Midbrain (tissue), 1 donor: Measurements from ENCODE around the gene RNF175.
A peak's percentile ranks its signal among the peaks of the same experiment; 100 is the strongest.
"Not testable (repeated sequence)": the region's sequence is repeated elsewhere in the genome, so short reads cannot be mapped to it uniquely, and the experiment has no call there.

Experiments used
- DNase-seq: peaks from one replicate; lab custom pipeline; 2025; lab: John Stamatoyannopoulos, UW

The RNF175 gene

DNA sequence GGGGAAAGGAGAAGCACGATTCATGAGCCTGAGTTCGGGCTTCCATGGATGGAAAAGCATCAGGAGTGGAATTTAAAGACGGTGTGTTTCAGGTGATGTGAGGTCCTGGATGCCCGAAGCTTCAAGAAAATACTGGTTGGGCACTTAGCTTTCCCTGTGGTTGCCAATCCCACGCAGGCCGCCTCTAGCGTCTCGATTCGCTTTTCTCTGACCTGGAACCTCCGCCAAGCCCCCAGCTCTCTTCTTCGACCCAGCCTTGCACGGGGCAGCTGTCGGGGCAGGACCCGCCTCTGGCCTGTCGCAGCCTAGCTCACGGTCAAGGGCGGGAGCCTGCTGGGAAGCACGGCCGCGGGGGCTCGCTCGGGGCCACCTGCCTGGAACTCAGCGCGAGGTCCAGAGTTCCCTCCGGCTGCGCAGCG, 76.1 kb downstream of the RNF175 start:
- no peak for DNase-seq

- no peak for DNase-seq
Measured at GRCh38 chr4:153679486-153679885, 80.3 kb downstream of the RNF175 start.

GRCh38 chr4:153676984-153677383, 82.8 kb downstream of the RNF175 start:
- DNase-seq = no peak

DNA sequence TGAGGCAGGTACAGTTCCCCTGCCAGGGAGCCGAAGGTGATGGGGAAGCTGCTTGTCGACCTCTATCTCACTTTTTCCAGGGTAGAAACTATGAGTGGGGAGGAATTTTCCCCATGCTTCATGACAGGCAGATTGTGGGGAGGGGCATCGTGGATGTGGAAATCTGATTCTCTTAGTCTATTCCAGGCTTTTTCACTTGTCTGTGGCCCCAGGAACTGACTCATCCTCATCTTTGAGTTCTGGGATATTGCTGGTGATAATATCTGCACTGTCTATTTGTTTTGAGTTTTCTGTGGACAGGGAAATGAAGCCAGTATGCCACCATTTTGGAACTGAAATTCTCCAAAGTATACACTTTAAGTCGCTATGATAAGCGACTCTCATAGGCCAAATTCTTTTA, 83.3 kb downstream of the RNF175 start:
- no peak for DNase-seq

GRCh38 chr4:153669838-153670237, 90.0 kb downstream of the RNF175 start:
- DNase-seq = no peak

- no peak for DNase-seq
Measured at GRCh38 chr4:153668647-153669046, 91.2 kb downstream of the RNF175 start.

- not testable (repeated sequence) for DNase-seq
Measured at GRCh38 chr4:153666505-153666904, 93.3 kb downstream of the RNF175 start.

DNA sequence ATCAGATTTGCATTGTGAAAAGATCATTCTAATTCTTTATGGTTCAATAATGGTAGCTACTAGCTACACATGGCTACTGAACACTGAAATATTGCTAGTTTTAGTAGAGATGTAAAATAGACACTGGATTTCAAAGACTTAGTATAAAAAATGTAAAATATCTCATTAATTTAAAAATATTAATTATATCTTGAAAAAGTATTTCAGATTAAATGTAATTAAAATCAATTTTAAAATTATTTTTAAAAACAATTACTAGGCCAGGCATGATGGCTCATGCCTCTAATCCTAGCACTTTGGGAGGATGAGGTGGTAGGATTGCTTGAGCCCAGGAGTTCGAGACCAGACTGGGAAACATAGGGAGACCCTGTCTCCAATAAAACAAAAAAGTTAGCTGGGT, 96.2 kb downstream of the RNF175 start:
- DNase-seq = no peak

DNA sequence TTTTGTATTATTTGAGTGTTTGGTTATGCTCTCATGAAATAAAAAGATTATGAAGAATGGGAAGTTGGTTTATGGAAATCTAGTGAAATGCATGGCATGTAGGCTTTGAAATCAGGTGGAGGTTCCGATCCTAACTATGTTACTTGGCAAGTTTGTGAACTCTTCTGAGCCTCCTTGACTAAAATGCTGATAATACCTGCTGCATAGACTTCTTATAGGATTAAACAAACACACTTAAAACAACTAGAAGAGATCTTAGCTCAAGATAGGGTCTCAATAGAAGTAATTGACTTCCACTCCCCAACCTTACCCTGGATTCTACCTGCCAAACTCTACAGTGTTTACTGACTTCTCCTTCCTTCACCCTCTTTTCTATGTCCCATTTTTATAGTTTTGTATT, 97.9 kb downstream of the RNF175 start:
- no peak for DNase-seq

- peak; percentile 14 for DNase-seq
Measured at GRCh38 chr4:153661215-153661822, 98.5 kb downstream of the RNF175 start.
